ENCODE measurements around the gene PTP4A1. TPM values are rescaled to one million over a fixed set of nuclear protein-coding genes. Genes with fewer than 3 reads are reported as not detected.

Gene PTP4A1
- total RNA-seq, 1 donor from 2014 or later = 143 TPM

GRCh38 chr6:63530991-63531390, 41.3 kb upstream of the PTP4A1 start:
- H3K27ac Mint-ChIP-seq (ENCODE audit: unreplicated experiment) = no peak overlapping the region
- Histone ChIP-seq H3K36me3 (ENCODE audit: insufficient read depth, low read length) (no peaks in the 10 kb centered on the region), H2AFZ (ENCODE audit: low read depth, low read length) (no peak overlapping the region), H3K4me2 (ENCODE audit: low read length) (no peak overlapping the region), H3K4me3 (ENCODE audit: insufficient read depth, low read depth, low read length) (no peak overlapping the region), H3K4me1 (ENCODE audit: insufficient read depth, low read length) (peaks cover 9% of the 10 kb centered on the region), H3K27me3 (ENCODE audit: insufficient read depth, low read length) (no peaks in the 10 kb centered on the region), H3K9me3 (ENCODE audit: insufficient read depth, low read depth, low read length) (no peaks in the 10 kb centered on the region), H3K27ac (ENCODE audit: low read depth, low read length) (no peak overlapping the region), H4K20me1 (ENCODE audit: insufficient read depth, low read length) (no peaks in the 10 kb centered on the region), H3K79me2 (ENCODE audit: insufficient read depth, low read length) (no peaks in the 10 kb centered on the region), H3K9ac (ENCODE audit: low read length) (no peak overlapping the region)
- no peak for TF ChIP-seq EZH2 (IDR thresholded peaks at IDR 0.05; ENCODE audit: insufficient read depth, low read length)
- TF ChIP-seq CTCF (IDR thresholded peaks at IDR 0.05; ENCODE audit: insufficient read depth, low read depth, low read length) = no peak
- no peak for DNase-seq (ENCODE audit: low read depth)
- FAIRE-seq = no peak
- no peaks in the 10 kb centered on the region for H3K27me3 Mint-ChIP-seq (ENCODE audit: low read depth, unreplicated experiment)
- no peaks in the 10 kb centered on the region for H3K36me3 Mint-ChIP-seq (ENCODE audit: low read depth, unreplicated experiment)
- no peaks in the 10 kb centered on the region for H3K9me3 Mint-ChIP-seq (ENCODE audit: unreplicated experiment)
- no peak overlapping the region for H3K4me3 Mint-ChIP-seq (ENCODE audit: unreplicated experiment)
- H3K4me1 Mint-ChIP-seq (ENCODE audit: low read depth, unreplicated experiment) = peaks cover 20% of the 10 kb centered on the region

GRCh38 chr6:63533026-63533425, 39.3 kb upstream of the PTP4A1 start:
- Mint-ChIP-seq H3K36me3 (ENCODE audit: low read depth, unreplicated experiment) (no peaks in the 10 kb centered on the region), H3K4me1 (ENCODE audit: low read depth, unreplicated experiment) (peaks cover 9% of the 10 kb centered on the region), H3K27me3 (ENCODE audit: low read depth, unreplicated experiment) (no peaks in the 10 kb centered on the region), H3K4me3 (ENCODE audit: unreplicated experiment) (no peak overlapping the region), H3K9me3 (ENCODE audit: unreplicated experiment) (no peaks in the 10 kb centered on the region), H3K27ac (ENCODE audit: unreplicated experiment) (no peak overlapping the region)
- DNase-seq (ENCODE audit: low read depth) = no peak
- no peaks in the 10 kb centered on the region for H4K20me1 ChIP-seq (ENCODE audit: insufficient read depth, low read length)
- H3K4me2 ChIP-seq (ENCODE audit: low read length) = no peak overlapping the region
- no peaks in the 10 kb centered on the region for H3K36me3 ChIP-seq (ENCODE audit: insufficient read depth, low read length)
- H3K4me3 ChIP-seq (ENCODE audit: insufficient read depth, low read depth, low read length) = no peak overlapping the region
- H3K27me3 ChIP-seq (ENCODE audit: insufficient read depth, low read length) = no peaks in the 10 kb centered on the region
- peaks cover 1% of the 10 kb centered on the region for H3K4me1 ChIP-seq (ENCODE audit: insufficient read depth, low read length)
- no peak for FAIRE-seq
- H2AFZ ChIP-seq (ENCODE audit: low read depth, low read length) = no peak overlapping the region
- TF ChIP-seq EZH2 (IDR thresholded peaks at IDR 0.05; ENCODE audit: insufficient read depth, low read length) (no peak), CTCF (IDR thresholded peaks at IDR 0.05; ENCODE audit: insufficient read depth, low read depth, low read length) (no peak)
- H3K27ac ChIP-seq (ENCODE audit: low read depth, low read length) = no peak overlapping the region
- no peak overlapping the region for H3K9ac ChIP-seq (ENCODE audit: low read length)
- no peaks in the 10 kb centered on the region for H3K79me2 ChIP-seq (ENCODE audit: insufficient read depth, low read length)
- H3K9me3 ChIP-seq (ENCODE audit: insufficient read depth, low read depth, low read length) = no peaks in the 10 kb centered on the region

- Mint-ChIP-seq H3K27ac (ENCODE audit: unreplicated experiment) (no peak overlapping the region), H3K9me3 (ENCODE audit: unreplicated experiment) (no peaks in the 10 kb centered on the region), H3K4me3 (ENCODE audit: unreplicated experiment) (no peak overlapping the region), H3K36me3 (ENCODE audit: low read depth, unreplicated experiment) (no peaks in the 10 kb centered on the region), H3K27me3 (ENCODE audit: low read depth, unreplicated experiment) (no peaks in the 10 kb centered on the region), H3K4me1 (ENCODE audit: low read depth, unreplicated experiment) (peaks cover 4% of the 10 kb centered on the region)
- Histone ChIP-seq H3K4me2 (ENCODE audit: low read length) (no peak overlapping the region), H3K4me1 (ENCODE audit: insufficient read depth, low read length) (no peaks in the 10 kb centered on the region), H3K79me2 (ENCODE audit: insufficient read depth, low read length) (no peaks in the 10 kb centered on the region), H3K27ac (ENCODE audit: low read depth, low read length) (no peak overlapping the region), H2AFZ (ENCODE audit: low read depth, low read length) (no peak overlapping the region), H4K20me1 (ENCODE audit: insufficient read depth, low read length) (no peaks in the 10 kb centered on the region), H3K27me3 (ENCODE audit: insufficient read depth, low read length) (no peaks in the 10 kb centered on the region), H3K36me3 (ENCODE audit: insufficient read depth, low read length) (no peaks in the 10 kb centered on the region), H3K4me3 (ENCODE audit: insufficient read depth, low read depth, low read length) (no peak overlapping the region), H3K9ac (ENCODE audit: low read length) (no peak overlapping the region), H3K9me3 (ENCODE audit: insufficient read depth, low read depth, low read length) (no peaks in the 10 kb centered on the region)
- TF ChIP-seq EZH2 (IDR thresholded peaks at IDR 0.05; ENCODE audit: insufficient read depth, low read length) (no peak), CTCF (IDR thresholded peaks at IDR 0.05; ENCODE audit: insufficient read depth, low read depth, low read length) (no peak)
- FAIRE-seq (no peak), DNase-seq (ENCODE audit: low read depth) (no peak)
Observed at GRCh38 chr6:63533952-63534351, 38.3 kb upstream of the PTP4A1 start.
